Muscle of leg (tissue), 11 donors: ENCODE results near the gene RRP9. TPM values are rescaled to one million over a fixed set of nuclear protein-coding genes. Genes with fewer than 3 reads are reported as not detected.
"Not testable (repeated sequence)": the region's sequence is repeated elsewhere in the genome, so short reads cannot be mapped to it uniquely, and the experiment has no call there.

Experiments used
- DNase-seq: peaks from one replicate; pipeline ENCODE4 v3.0.0; 2013
- H3K27ac ChIP-seq: one replicate; pipeline ENCODE4 v1.5.1; 2013; ENCODE audit warnings: mild to moderate bottlenecking, low read length, control low read depth
- H3K27me3 ChIP-seq: one replicate; pipeline ENCODE4 v1.6.1; 2013; ENCODE audit warnings: low read length; ENCODE audit not compliant: control insufficient read depth, insufficient read depth
- H3K36me3 ChIP-seq: one replicate; pipeline ENCODE4 v1.6.1; 2013; ENCODE audit warnings: low read length; ENCODE audit not compliant: control insufficient read depth, insufficient read depth
- H3K4me1 ChIP-seq: one replicate; pipeline ENCODE4 v1.6.1; 2013; ENCODE audit warnings: low read length; ENCODE audit not compliant: control insufficient read depth, insufficient read depth
- H3K4me3 ChIP-seq: one replicate; pipeline ENCODE4 v1.5.1; 2013; ENCODE audit warnings: low read length, control low read depth
- H3K9me3 ChIP-seq: replicated peaks from 2 replicates; pipeline ENCODE4 v1.6.1; 2013; ENCODE audit warnings: low read depth, low read length; ENCODE audit not compliant: control insufficient read depth
- WGBS: methylation state at CpG from one replicate; pipeline ENCODE4 v1.1.5; 2013; ENCODE audit warnings: missing lambda C conversion rate; ENCODE audit not compliant: insufficient coverage; 5-methylcytosine and 5-hydroxymethylcytosine counted together
- polyA plus RNA-seq, 8 donors: library from polyadenylated mRNA; unstranded; fragments of 120-200 nt; gene quantifications; one replicate each; pipeline versions ENCODE4 v1.2.1 to v1.2.3, GENCODE V29; 2013; ENCODE audit warnings: inconsistent platforms in 1 of 8, low replicate concordance in 1 of 8; ENCODE audit not compliant: insufficient read length in 8 of 8, insufficient read depth in 1 of 8
- total RNA-seq: library from RNA; stranded (reverse); fragments of 120-200 nt; gene quantifications from one replicate; pipeline ENCODE4 v1.2.4, GENCODE V29; 2013

The RRP9 gene
- total and polyA plus RNA-seq, 9 donors, result 14.1 to 18.3 (median 16.1) TPM

DNA sequence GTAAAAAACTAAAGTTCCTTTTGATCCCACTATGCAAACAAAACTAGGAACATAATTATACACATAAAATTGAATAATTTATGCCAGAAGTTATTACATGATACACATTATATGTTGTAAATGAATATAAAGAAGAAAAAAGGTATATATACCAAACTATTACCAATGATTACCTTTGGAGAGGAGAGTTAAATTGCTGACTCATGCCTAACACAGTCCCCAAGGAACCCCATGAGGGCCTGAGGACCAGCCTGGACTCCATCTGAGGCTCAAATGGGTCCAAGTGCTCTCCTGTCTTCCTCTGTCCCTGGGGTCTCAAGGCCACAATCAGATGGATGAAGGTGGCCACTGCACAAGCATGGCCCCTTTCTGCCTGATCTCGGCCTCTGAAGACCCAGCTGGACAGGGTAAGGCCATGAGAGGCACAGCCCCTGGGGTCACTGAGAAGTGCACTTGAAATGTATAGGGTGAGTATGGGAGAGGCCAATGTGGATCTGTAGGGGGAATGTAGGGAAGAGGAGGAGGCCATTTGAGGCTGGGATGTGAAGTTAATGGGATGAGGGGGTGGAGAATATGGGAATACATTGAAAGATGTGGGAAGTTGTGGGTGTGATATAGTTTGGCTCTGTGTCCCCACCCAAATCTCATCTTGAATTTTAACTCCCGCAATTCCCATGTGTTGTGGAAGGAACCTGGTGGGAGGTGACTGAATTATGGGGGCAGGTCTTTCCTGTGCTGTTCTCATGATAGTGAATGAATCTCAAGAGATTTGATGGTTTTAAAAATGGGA, 37.5 kb downstream of the RRP9 start:
- 83% methylated on average over 1 of the region's 2 CpGs for WGBS
- no peaks in the 10 kb centered on the region for H3K36me3 ChIP-seq

DNA sequence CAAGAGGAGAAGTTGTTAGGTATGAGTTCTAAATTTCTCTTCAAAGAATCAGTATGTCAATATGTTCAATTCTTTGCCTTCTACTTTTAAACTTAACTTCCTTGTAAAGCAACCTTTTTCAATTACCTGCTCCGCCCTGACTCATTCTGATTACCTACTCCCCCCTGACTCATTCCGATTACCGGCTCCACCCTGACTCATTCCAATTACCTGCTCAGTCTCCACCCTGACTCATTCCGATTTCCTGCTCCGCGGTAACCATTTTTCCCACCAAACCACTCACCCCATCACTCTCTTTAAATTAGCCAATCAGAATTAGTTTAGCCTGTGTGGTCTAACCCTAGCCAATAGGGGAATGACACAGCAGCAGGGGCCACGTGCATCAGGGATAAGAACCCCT, 39.3 kb downstream of the RRP9 start:
- H3K9me3 ChIP-seq, H3K4me1 ChIP-seq, H3K4me3 ChIP-seq, H3K27ac ChIP-seq, H3K27me3 ChIP-seq, DNase-seq, H3K36me3 ChIP-seq: not testable (repeated sequence)
- 58% methylated on average over 3 of the region's 7 CpGs for whole genome bisulfite sequencing

More for the DNA sequence above, 37.5 kb downstream of the RRP9 start:
- Histone ChIP-seq H3K27me3 (no peaks in the 10 kb centered on the region), H3K27ac (no peak overlapping the region), H3K9me3 (no peaks in the 10 kb centered on the region), H3K4me3 (no peak overlapping the region), H3K4me1 (no peaks in the 10 kb centered on the region)
- DNase-seq, result no peak

DNA sequence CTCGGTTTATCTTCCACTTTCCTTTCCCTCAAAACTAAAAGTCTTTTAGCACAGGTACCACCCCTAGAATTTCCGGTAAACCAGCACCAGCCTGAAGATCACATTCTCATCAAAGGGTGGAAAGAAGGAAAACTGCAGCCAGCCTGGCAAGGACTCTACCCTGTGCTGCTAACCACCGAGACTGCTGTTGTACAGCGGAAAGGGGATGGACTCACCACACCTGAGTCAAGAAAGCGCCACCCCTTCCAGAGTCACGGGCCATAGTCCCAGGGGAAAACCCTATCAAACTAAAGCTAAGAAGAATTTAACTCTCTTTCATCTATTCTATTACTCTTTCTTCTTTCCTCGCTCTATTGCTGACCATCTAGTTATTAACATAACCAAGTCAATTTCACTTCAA, 41.7 kb downstream of the RRP9 start:
- not testable (repeated sequence) for H3K4me3 ChIP-seq, H3K27me3 ChIP-seq, H3K36me3 ChIP-seq, DNase-seq, H3K9me3 ChIP-seq, H3K27ac ChIP-seq, H3K4me1 ChIP-seq
- 73% methylated on average over 4 of the region's 7 CpGs for WGBS

DNA sequence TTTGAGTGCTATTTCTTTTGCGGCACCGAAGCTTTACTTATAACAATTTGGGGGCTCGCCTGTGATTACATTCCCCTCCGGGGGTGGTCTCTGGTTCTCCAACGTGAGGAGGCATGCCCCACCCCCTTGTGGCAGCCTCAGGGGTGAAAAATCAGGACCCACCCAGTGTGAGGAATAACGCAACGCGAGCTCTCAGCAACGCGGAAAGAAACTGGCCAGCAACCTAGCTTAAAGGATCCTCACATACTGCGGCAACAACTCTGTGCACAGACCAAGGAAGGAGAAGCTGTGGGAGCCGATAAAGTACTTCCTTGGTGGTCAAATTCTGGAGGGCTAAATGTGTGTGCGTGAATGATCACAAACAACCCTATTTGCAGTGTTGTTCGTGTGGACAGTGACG, 44.3 kb downstream of the RRP9 start:
- Histone ChIP-seq H3K36me3 (no peaks in the 10 kb centered on the region), H3K4me3 (no peak overlapping the region), H3K9me3 (no peaks in the 10 kb centered on the region), H3K27ac (no peak overlapping the region), H3K27me3 (no peaks in the 10 kb centered on the region), H3K4me1 (no peaks in the 10 kb centered on the region)
- WGBS, result 83% methylated on average over 11 of the region's 15 CpGs
- DNase-seq, result no peak

DNA sequence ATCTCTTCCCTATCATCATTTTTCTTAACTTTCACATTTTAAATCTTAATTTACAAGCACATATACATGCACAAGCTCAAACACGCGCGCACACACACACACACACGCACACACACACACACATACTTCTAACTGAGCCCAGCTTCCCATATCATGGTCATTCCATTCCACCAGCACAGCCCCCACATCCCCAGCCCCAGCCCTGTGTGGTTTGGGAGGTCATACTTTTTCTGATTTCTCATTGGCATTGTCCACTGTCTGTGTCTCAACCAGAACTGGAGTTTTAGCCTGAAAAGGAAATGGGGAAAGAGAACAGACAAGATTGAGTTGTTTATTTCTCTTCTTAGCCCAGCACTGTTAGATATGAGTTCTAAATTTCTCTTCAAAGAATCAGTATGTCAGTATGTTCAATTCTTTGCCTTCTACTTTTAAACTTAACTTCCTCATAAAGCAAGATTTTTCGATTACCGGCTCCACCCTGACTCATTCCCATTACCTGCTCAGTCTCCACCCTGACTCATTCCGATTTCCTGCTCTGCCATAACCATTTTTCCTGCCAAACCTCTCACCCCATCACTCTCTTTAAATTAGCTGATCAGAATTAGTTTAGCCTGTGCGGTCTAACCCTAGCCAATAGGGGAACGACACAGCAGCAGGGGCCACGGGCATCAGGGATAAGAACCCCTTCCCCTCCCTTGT, 44.9 kb downstream of the RRP9 start:
- Histone ChIP-seq H3K9me3 (no peaks in the 10 kb centered on the region), H3K36me3 (no peaks in the 10 kb centered on the region), H3K27ac (no peak overlapping the region), H3K27me3 (no peaks in the 10 kb centered on the region), H3K4me1 (no peaks in the 10 kb centered on the region), H3K4me3 (no peak overlapping the region)
- DNase-seq, result no peak
- WGBS, result 88% methylated on average over 6 of the region's 10 CpGs

DNA sequence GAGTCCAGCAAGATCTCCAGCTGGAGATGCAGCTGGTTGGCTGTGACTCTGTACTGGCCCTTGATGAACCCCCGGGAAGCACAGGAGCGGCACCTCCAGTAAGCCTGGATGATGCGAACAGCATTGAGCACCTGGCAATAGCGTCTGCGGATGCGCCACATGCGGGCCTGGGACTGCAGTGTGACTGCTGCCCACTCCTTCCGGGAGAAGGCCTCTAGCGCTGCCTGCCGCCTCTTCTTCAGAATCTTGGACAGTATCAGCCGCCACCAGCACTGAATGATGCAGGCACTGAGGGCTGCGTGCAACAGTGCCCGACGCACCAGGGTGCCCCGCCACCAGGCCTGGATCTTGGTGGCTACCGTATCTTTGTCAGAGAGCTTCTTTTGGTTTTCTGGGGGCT, 46.8 kb downstream of the RRP9 start:
- WGBS, result 90% methylated on average over 16 of the region's 16 CpGs
- Histone ChIP-seq H3K27me3 (no peaks in the 10 kb centered on the region), H3K36me3 (no peaks in the 10 kb centered on the region), H3K9me3 (no peaks in the 10 kb centered on the region), H3K27ac (no peak overlapping the region), H3K4me3 (no peak overlapping the region), H3K4me1 (no peaks in the 10 kb centered on the region)
- no peak for DNase-seq

DNA sequence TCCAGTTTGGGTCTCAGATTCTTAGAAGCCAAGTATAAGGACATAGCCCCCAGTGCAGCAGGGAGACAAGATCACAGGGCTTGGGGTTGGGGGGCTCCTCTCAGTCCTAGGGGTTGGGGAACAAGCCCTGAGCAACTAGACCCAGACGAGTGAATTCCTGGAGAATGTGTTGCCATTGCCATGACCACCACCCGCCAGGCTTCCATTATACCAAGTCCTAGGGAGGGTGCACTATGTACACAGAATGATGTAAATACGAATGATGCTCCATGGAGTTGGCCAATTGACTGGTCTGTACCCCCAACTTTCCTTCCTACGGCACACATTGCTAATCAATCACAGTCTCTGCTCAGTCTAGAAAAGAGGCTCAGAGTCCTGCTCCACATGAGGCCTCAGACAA, 47.3 kb downstream of the RRP9 start:
- Histone ChIP-seq H3K4me1 (no peaks in the 10 kb centered on the region), H3K36me3 (no peaks in the 10 kb centered on the region), H3K9me3 (no peaks in the 10 kb centered on the region), H3K27ac (no peak overlapping the region), H3K27me3 (no peaks in the 10 kb centered on the region), H3K4me3 (no peak overlapping the region)
- no CpG with 5 or more reads among the region's 4 CpGs for WGBS
- no peak for DNase-seq

DNA sequence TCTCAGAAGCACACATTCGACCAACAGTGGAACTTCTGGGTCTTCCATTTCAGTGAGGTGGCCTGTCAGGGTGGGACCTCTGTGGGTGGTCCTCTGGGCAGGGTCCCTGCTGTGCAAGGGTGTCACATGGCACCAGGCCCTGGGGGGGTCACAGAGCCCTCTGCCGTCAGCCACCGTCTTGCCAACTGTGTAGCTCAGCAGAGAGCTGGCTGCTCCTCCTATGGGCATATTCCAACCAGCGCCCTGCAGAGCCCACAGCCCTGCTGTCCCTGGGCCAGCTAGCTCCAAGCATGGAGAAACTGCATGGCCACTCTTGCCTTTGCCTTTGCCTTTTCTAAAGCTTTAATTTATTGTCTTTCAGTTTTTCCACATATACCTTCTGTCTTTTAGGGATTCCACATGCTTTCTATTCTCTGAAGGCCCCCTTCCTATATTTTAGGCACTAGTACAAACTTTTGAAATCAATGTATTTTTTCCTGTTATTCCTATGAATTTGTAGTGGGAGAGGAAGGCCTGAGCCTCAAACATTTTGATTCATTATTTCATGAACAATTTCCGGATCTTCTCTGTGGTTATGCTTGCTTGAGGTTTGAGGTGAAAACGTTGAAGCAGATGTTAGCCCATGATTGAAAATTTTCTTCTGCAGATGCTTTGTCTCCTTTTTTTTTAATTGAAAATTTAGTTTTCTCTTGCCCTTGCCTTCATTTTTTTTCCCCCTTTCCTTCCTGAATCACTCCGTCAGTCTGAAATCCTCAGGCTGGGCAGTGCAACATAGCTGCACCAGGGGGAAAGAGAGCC, 50.3 kb downstream of the RRP9 start:
- DNase-seq, result no peak
- WGBS, result 52% methylated on average over 3 of the region's 7 CpGs
- H3K36me3 ChIP-seq, result no peaks in the 10 kb centered on the region
- no peak overlapping the region for H3K4me3 ChIP-seq
- H3K27ac ChIP-seq, result no peak overlapping the region
- no peaks in the 10 kb centered on the region for H3K9me3 ChIP-seq
- H3K27me3 ChIP-seq, result no peaks in the 10 kb centered on the region
- H3K4me1 ChIP-seq, result no peaks in the 10 kb centered on the region

DNA sequence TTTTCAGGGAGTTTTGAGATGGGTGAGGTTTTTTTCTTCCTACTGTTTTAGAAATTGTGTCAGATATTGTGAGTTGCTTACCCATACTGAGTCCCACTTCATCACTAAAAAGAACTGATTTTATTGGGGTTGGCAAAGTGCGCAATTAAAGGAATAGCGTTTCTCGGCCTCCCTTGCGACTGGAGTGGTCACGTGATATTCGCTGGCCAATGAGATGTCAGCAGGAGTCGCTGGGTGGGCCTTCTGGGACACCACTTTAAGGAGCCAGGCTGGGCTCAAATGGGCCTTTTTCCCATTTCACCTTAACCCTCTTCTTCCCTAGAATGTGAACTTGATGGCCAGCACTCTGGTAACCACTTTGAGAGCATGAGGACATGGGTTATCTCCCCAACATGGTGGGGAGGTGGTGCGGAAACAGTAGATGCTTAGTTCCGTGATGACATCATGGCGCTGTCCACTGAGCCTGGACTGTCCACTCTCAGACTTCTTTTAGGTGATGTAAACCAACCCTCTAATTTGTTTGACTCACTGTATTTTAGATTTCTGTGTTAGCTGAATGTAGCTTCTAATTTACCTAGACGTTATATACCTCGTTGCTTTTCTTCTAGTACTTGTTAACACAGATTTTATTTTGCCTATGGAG, 53.1 kb downstream of the RRP9 start:
- H3K27ac ChIP-seq, result no peak overlapping the region
- no peak for DNase-seq
- H3K27me3 ChIP-seq, result no peaks in the 10 kb centered on the region
- 90% methylated on average over 6 of the region's 12 CpGs for WGBS
- no peaks in the 10 kb centered on the region for H3K4me1 ChIP-seq
- H3K36me3 ChIP-seq, result no peaks in the 10 kb centered on the region
- H3K4me3 ChIP-seq, result no peak overlapping the region
- H3K9me3 ChIP-seq, result no peaks in the 10 kb centered on the region

DNA sequence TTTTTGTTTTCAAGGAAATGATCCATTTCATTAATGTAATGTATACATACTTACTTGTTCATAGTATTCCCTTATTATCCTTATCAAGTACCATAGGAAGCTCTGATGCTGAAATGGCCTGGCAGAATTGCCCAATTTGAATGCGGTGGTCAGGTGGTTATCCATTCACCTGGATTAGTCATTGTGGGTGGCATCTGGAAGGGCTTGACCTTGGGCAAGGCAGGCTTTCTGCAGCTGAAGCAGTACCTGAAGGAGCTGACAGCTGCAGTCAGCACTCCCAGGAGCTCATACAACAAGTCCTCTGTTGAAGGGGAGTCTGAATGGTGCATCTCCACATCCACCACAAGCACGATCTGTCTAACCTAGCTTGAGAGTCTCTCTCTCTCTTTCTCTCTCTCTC, 54.1 kb downstream of the RRP9 start:
- H3K27me3 ChIP-seq, result no peaks in the 10 kb centered on the region
- H3K36me3 ChIP-seq, result no peaks in the 10 kb centered on the region
- H3K9me3 ChIP-seq, result no peaks in the 10 kb centered on the region
- no peaks in the 10 kb centered on the region for H3K4me1 ChIP-seq
- 83% methylated on average over 1 of the region's 2 CpGs for WGBS
- no peak overlapping the region for H3K4me3 ChIP-seq
- no peak for DNase-seq
- no peak overlapping the region for H3K27ac ChIP-seq
